Neuronal stem cell (in vitro differentiated cells): ENCODE data around the gene TAOK3. TPM values are rescaled to one million over a fixed set of nuclear protein-coding genes. Genes with fewer than 3 reads are reported as not detected.

Source experiments
- DNase-seq: peaks from one replicate; pipeline ENCODE4 v3.0.0-alpha.2; 2013; ENCODE audit warnings: low spot score
- H2AFZ ChIP-seq: one replicate; pipeline ENCODE4 v1.6.1; 2013; ENCODE audit warnings: mild to moderate bottlenecking, low read length, inconsistent platforms
- H2AK5ac ChIP-seq: 2 replicates; pipeline ENCODE4 v1.6.1; 2013; ENCODE audit warnings: low read depth, mild to moderate bottlenecking, inconsistent platforms, low read length, moderate library complexity, mixed read lengths
- H2BK120ac ChIP-seq: 2 replicates; pipeline ENCODE4 v1.6.1; 2013; ENCODE audit warnings: low read depth, mild to moderate bottlenecking, inconsistent platforms, low read length, moderate library complexity, mixed read lengths
- H2BK12ac ChIP-seq: one replicate; pipeline ENCODE4 v1.6.1; 2013; ENCODE audit warnings: low read length, inconsistent platforms
- H2BK15ac ChIP-seq: 2 replicates; pipeline ENCODE4 v1.6.1; 2013; ENCODE audit warnings: mild to moderate bottlenecking, low read length, inconsistent platforms, mixed read lengths
- H2BK5ac ChIP-seq: one replicate; pipeline ENCODE4 v1.6.1; 2013; ENCODE audit warnings: inconsistent platforms, mild to moderate bottlenecking, low read length, moderate library complexity
- H3K14ac ChIP-seq: one replicate; pipeline ENCODE4 v1.6.1; 2013; ENCODE audit warnings: low read length, inconsistent platforms
- H3K18ac ChIP-seq: 2 replicates; pipeline ENCODE4 v1.6.1; 2013; ENCODE audit warnings: low read length, inconsistent platforms
- H3K23ac ChIP-seq: 2 replicates; pipeline ENCODE4 v1.6.1; 2013; ENCODE audit warnings: low read depth, mild to moderate bottlenecking, mixed read lengths, low read length, inconsistent platforms; ENCODE audit not compliant: poor library complexity
- H3K27ac ChIP-seq: replicated peaks from 3 replicates; pipeline ENCODE4 v1.5.1; 2013; ENCODE audit warnings: low read length, inconsistent platforms
- H3K27me3 ChIP-seq, 3 experiments: 2 replicates each; pipeline ENCODE4 v1.6.1; 2013; ENCODE audit warnings: low read length in 3 of 3, mild to moderate bottlenecking in 2 of 3, inconsistent platforms in 1 of 3, low read depth in 1 of 3, mixed read lengths in 1 of 3, moderate library complexity in 1 of 3; ENCODE audit not compliant: control insufficient read depth in 3 of 3, insufficient read depth in 3 of 3
- H3K36me3 ChIP-seq, 2 donors: replicated peaks in 1 of 2; 2 replicates each; pipeline ENCODE4 v1.6.1; 2013; ENCODE audit warnings: low read length in 2 of 2; ENCODE audit not compliant: control insufficient read depth in 2 of 2, insufficient read depth in 2 of 2
- H3K4ac ChIP-seq: 2 replicates; pipeline ENCODE4 v1.6.1; 2013; ENCODE audit warnings: inconsistent platforms, mild to moderate bottlenecking, low read length, moderate library complexity
- H3K4me1 ChIP-seq, 2 donors: 1 replicate in 1 of 2; 2 replicates in 1 of 2; pipeline ENCODE4 v1.6.1; 2013; ENCODE audit warnings: low read length in 2 of 2, low read depth in 1 of 2; ENCODE audit not compliant: control insufficient read depth in 2 of 2, insufficient read depth in 1 of 2
- H3K4me2 ChIP-seq: one replicate; pipeline ENCODE4 v1.6.1; 2013; ENCODE audit warnings: mild to moderate bottlenecking, low read length, inconsistent platforms; ENCODE audit not compliant: insufficient read depth, poor library complexity, severe bottlenecking
- H3K4me3 ChIP-seq, 2 donors: 2 replicates each; pipeline ENCODE4 v1.5.1; 2013; ENCODE audit warnings: low read length in 2 of 2, mild to moderate bottlenecking in 2 of 2, inconsistent platforms in 1 of 2, moderate library complexity in 1 of 2
- H3K79me1 ChIP-seq: one replicate; pipeline ENCODE4 v1.6.1; 2013; ENCODE audit warnings: low read depth, mild to moderate bottlenecking, inconsistent platforms, low read length, moderate library complexity
- H3K9ac ChIP-seq: one replicate; pipeline ENCODE4 v1.6.1; 2013; ENCODE audit warnings: mild to moderate bottlenecking, low read depth, low read length, inconsistent platforms; ENCODE audit not compliant: poor library complexity
- H3K9me3 ChIP-seq, 2 donors: replicated peaks in 1 of 2; 2 replicates each; pipeline versions ENCODE3 to v1.6.1; 2013; ENCODE audit warnings: low read length in 2 of 2, mild to moderate bottlenecking in 2 of 2, inconsistent platforms in 1 of 2, low read depth in 1 of 2, mixed read lengths in 1 of 2, moderate library complexity in 1 of 2; ENCODE audit not compliant: control insufficient read depth in 2 of 2, insufficient read depth in 1 of 2
- H4K8ac ChIP-seq: one replicate; pipeline ENCODE4 v1.6.1; 2013; ENCODE audit warnings: low read depth, mild to moderate bottlenecking, inconsistent platforms, low read length, moderate library complexity
- H4K91ac ChIP-seq: one replicate; pipeline ENCODE4 v1.6.1; 2013; ENCODE audit warnings: low read length, low read depth, mild to moderate bottlenecking, inconsistent platforms; ENCODE audit not compliant: poor library complexity
- WGBS, 2 donors: extraction: QIAGEN DNeasy Blood & Tissue Kit; methylation state at CpG; one replicate each; pipeline ENCODE4 v1.1.7; 2013; ENCODE audit warnings: missing lambda C conversion rate in 2 of 2, mixed read lengths in 1 of 2; ENCODE audit not compliant: insufficient read length in 2 of 2, insufficient replicate concordance in 1 of 2; ENCODE audit errors: extremely low coverage in 2 of 2; 5-methylcytosine and 5-hydroxymethylcytosine counted together
- polyA plus RNA-seq, 2 experiments: library from polyadenylated mRNA; stranded (reverse); fragments of 200-250 nt; gene quantifications; one replicate each; pipeline ENCODE4 v1.2.3, GENCODE V29; 2013

The TAOK3 gene
- polyA plus RNA-seq (2013, experiment 1 of 2) = 4.1 TPM
- polyA plus RNA-seq (2013, experiment 2 of 2) = 4.5 TPM

- H3K27ac ChIP-seq = no peak within 1 kb of the TSS
- H3K36me3 ChIP-seq = no peaks in the 10 kb centered on the region
- H4K8ac ChIP-seq = no peak within 1 kb of the TSS
- peak within 1 kb of the TSS; percentile 71 for H3K18ac ChIP-seq
- H2BK15ac ChIP-seq = no peak within 1 kb of the TSS
- peak within 1 kb of the TSS; percentile 72 for H2BK120ac ChIP-seq
- H4K91ac ChIP-seq = no peak within 1 kb of the TSS
- peaks cover 3 to 8% of the 10 kb centered on the region in 2 donors for H3K4me1 ChIP-seq
- peak within 1 kb of the TSS; percentile 90 to 97 for H3K4me3 ChIP-seq
- peak; percentile 96 for DNase-seq
- H3K14ac ChIP-seq = peak within 1 kb of the TSS; percentile 71
- peak within 1 kb of the TSS; percentile 99 for H2AFZ ChIP-seq
- peaks cover 8 to 28% (median 19%) of the 10 kb centered on the region in 3 experiments for H3K27me3 ChIP-seq
- peak within 1 kb of the TSS; percentile 80 for H3K23ac ChIP-seq
- H2BK12ac ChIP-seq = no peak within 1 kb of the TSS
- H2BK5ac ChIP-seq = peak within 1 kb of the TSS; percentile 53
- peak within 1 kb of the TSS; percentile 81 for H3K9ac ChIP-seq
- no peak within 1 kb of the TSS for H2AK5ac ChIP-seq
- no peak within 1 kb of the TSS for H3K4ac ChIP-seq
- H3K79me1 ChIP-seq = peaks cover 3% of the 10 kb centered on the region
- peak within 1 kb of the TSS; percentile 100 for H3K4me2 ChIP-seq
- H3K9me3 ChIP-seq = no peaks in the 10 kb centered on the region
- no CpG with 5 or more reads among the region's 75 CpGs for WGBS, 2 donors
Measured at GRCh38 chr12:118372541-118373495, at the start of gene TAOK3. Gene TAOK3 (minus strand): TSS chr12:118372907. CDS start chr12:118255567, 117,340 bp downstream.

GRCh38 chr12:118420673-118421072, 48.0 kb upstream of the TAOK3 start:
- no peak overlapping the region for H4K91ac ChIP-seq
- H2BK12ac ChIP-seq = no peak overlapping the region
- no peak overlapping the region for H3K18ac ChIP-seq
- no peak overlapping the region for H3K23ac ChIP-seq
- no peak overlapping the region for H4K8ac ChIP-seq
- H3K36me3 ChIP-seq = peaks cover 6 to 27% of the 10 kb centered on the region in 2 donors
- no peak overlapping the region for H3K4ac ChIP-seq
- no CpG with 5 or more reads among the region's 3 CpGs for WGBS, 2 donors
- no peak overlapping the region for H3K4me3 ChIP-seq
- H2BK5ac ChIP-seq = no peak overlapping the region
- H3K4me2 ChIP-seq = no peak overlapping the region
- no peak overlapping the region for H3K27ac ChIP-seq
- H3K9me3 ChIP-seq = peaks cover 0 to 3% of the 10 kb centered on the region in 2 donors
- no peak overlapping the region for H2AFZ ChIP-seq
- H3K9ac ChIP-seq = no peak overlapping the region
- no peaks in the 10 kb centered on the region for H3K27me3 ChIP-seq
- H3K14ac ChIP-seq = no peak overlapping the region
- H2BK120ac ChIP-seq = no peak overlapping the region
- no peaks in the 10 kb centered on the region for H3K79me1 ChIP-seq
- H2BK15ac ChIP-seq = no peak overlapping the region
- DNase-seq = no peak
- no peaks in the 10 kb centered on the region for H3K4me1 ChIP-seq
- H2AK5ac ChIP-seq = no peak overlapping the region

DNA sequence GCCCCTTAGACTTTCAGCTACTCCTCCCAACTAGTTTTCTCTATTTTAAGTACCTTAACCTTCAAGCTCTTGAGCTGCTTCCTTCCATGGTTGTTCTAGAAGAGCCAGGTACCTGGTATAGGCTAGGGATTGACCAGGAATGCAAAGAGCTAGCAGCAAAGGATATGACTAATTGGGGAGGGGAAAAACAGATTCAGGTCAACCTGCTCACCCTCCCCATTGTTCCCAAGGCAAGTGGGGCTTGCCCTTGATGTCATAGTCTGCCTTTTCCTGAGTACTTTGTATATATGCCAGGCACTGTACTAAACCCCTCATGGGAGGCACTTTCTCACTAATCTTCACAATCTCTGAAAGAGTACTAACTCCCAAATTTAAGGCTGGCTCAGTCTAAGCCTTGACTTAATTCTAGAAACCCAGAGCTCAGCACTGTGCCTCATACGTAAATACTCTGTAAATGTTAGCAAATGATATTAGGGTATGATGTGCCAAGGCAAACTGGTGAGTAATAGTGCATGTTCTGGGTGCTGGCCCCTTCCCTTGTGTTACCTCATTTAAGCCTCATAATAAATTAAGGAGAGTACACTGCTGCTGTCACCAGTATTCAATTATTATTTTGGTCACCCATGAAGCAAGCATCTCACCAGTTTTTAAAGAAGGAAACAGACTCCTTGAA, 45.8 kb upstream of the TAOK3 start:
- H4K91ac ChIP-seq = no peak overlapping the region
- no peak overlapping the region for H3K27ac ChIP-seq
- no peak overlapping the region for H2BK12ac ChIP-seq
- no peak overlapping the region for H3K4me3 ChIP-seq
- H3K18ac ChIP-seq = no peak overlapping the region
- peaks cover 0 to 3% of the 10 kb centered on the region in 2 donors for H3K9me3 ChIP-seq
- H2BK5ac ChIP-seq = no peak overlapping the region
- no peak overlapping the region for H3K4me2 ChIP-seq
- H3K4ac ChIP-seq = no peak overlapping the region
- H3K36me3 ChIP-seq = peaks cover 12 to 49% of the 10 kb centered on the region in 2 donors
- no peak overlapping the region for H3K9ac ChIP-seq
- no peak overlapping the region for H2BK120ac ChIP-seq
- no peak overlapping the region for H3K23ac ChIP-seq
- H3K27me3 ChIP-seq = no peaks in the 10 kb centered on the region
- no peak overlapping the region for H2AFZ ChIP-seq
- DNase-seq = no peak
- H3K14ac ChIP-seq = no peak overlapping the region
- no peaks in the 10 kb centered on the region for H3K79me1 ChIP-seq
- H3K4me1 ChIP-seq = no peaks in the 10 kb centered on the region
- no peak overlapping the region for H4K8ac ChIP-seq
- no peak overlapping the region for H2BK15ac ChIP-seq
- WGBS, 2 donors = no CpG with 5 or more reads among the region's 1 CpG
- no peak overlapping the region for H2AK5ac ChIP-seq

DNA sequence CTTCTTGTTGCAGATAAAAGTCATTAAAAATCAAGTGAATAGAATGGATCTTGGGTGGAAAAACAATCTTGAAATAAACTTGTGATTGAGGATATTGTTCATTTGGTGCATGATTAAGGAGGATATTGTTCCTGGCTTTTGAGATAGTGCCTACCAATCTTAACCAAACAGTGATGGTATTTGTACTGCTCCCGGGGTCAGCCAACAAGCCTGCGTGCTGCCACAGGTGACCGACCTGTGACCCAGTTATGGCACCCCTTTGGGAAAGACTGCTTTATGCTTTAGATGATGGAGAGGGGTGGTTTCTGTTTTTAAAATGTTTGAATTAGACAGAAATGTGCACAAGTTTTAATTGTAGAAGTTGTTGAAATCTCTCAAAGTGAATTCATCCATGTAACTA, 45.2 kb upstream of the TAOK3 start:
- no peak overlapping the region for H3K4me2 ChIP-seq
- H3K9ac ChIP-seq = no peak overlapping the region
- no peak overlapping the region for H2BK5ac ChIP-seq
- H3K27ac ChIP-seq = no peak overlapping the region
- H3K18ac ChIP-seq = no peak overlapping the region
- H3K9me3 ChIP-seq = peaks cover 0 to 3% of the 10 kb centered on the region in 2 donors
- H2BK120ac ChIP-seq = no peak overlapping the region
- H3K23ac ChIP-seq = no peak overlapping the region
- H3K79me1 ChIP-seq = no peaks in the 10 kb centered on the region
- no peak overlapping the region for H4K8ac ChIP-seq
- peaks cover 12 to 55% of the 10 kb centered on the region in 2 donors for H3K36me3 ChIP-seq
- no peak overlapping the region for H4K91ac ChIP-seq
- no CpG with 5 or more reads among the region's 3 CpGs for WGBS, 2 donors
- no peaks in the 10 kb centered on the region for H3K4me1 ChIP-seq
- no peak overlapping the region for H2AK5ac ChIP-seq
- no peak overlapping the region for H2AFZ ChIP-seq
- H3K14ac ChIP-seq = no peak overlapping the region
- H2BK15ac ChIP-seq = no peak overlapping the region
- H2BK12ac ChIP-seq = no peak overlapping the region
- DNase-seq = no peak
- H3K27me3 ChIP-seq = no peaks in the 10 kb centered on the region
- no peak overlapping the region for H3K4ac ChIP-seq
- no peak overlapping the region for H3K4me3 ChIP-seq
